SKM-1 treated with dmso at 0.1 percent for 144 hours (cell line): ENCODE data around the gene DNAH9.

Experiments
- DNase-seq: peaks from one replicate; lab custom pipeline; 2025; ENCODE audit not compliant: unreplicated experiment; lab: John Stamatoyannopoulos, UW

The DNAH9 gene

GRCh38 chr17:11608396-11608795 is 10.1 kb downstream of the DNAH9 start:
- DNase-seq, result no peak

GRCh38 chr17:11610999-11611566 is 12.8 kb downstream of the DNAH9 start:
- no peak for DNase-seq

- DNase-seq, result no peak
Measured at GRCh38 chr17:11612956-11613355, 14.7 kb downstream of the DNAH9 start.

GRCh38 chr17:11618861-11619566 is 20.7 kb downstream of the DNAH9 start:
- no peak for DNase-seq

- DNase-seq, result no peak
Measured at GRCh38 chr17:11622492-11622891, 24.2 kb downstream of the DNAH9 start.

GRCh38 chr17:11624976-11625375 is 26.7 kb downstream of the DNAH9 start:
- no peak for DNase-seq

GRCh38 chr17:11625878-11626277 is 27.6 kb downstream of the DNAH9 start:
- DNase-seq, result no peak

- DNase-seq, result no peak
Measured at GRCh38 chr17:11627301-11627940, 29.2 kb downstream of the DNAH9 start.

- no peak for DNase-seq
Measured at GRCh38 chr17:11628374-11628773, 30.1 kb downstream of the DNAH9 start.

GRCh38 chr17:11628831-11629230 is 30.6 kb downstream of the DNAH9 start:
- DNase-seq, result no peak

- no peak for DNase-seq
Measured at GRCh38 chr17:11636771-11637170, 38.5 kb downstream of the DNAH9 start.

GRCh38 chr17:11637796-11638195 is 39.5 kb downstream of the DNAH9 start:
- no peak for DNase-seq

GRCh38 chr17:11638700-11639265 is 40.5 kb downstream of the DNAH9 start:
- DNase-seq, result no peak

- DNase-seq, result no peak
Measured at GRCh38 chr17:11639736-11640462, 41.6 kb downstream of the DNAH9 start.

GRCh38 chr17:11640463-11640814 is 42.2 kb downstream of the DNAH9 start:
- DNase-seq, result no peak

- no peak for DNase-seq
Measured at GRCh38 chr17:11641521-11642275, 43.4 kb downstream of the DNAH9 start.

- no peak for DNase-seq
Measured at GRCh38 chr17:11642655-11643054, 44.4 kb downstream of the DNAH9 start.

GRCh38 chr17:11643851-11644250 is 45.6 kb downstream of the DNAH9 start:
- DNase-seq, result no peak

GRCh38 chr17:11644265-11645212 is 46.3 kb downstream of the DNAH9 start:
- DNase-seq, result peak; percentile 7

- DNase-seq, result no peak
Measured at GRCh38 chr17:11645426-11645825, 47.2 kb downstream of the DNAH9 start.
